ENCODE measurements around the gene KRTAP5-8.

- TF ChIP-seq POLR2AphosphoS5 (IDR thresholded peaks at IDR 0.05; ENCODE audit: low read depth, low read length) (no peak), POLR2A (IDR thresholded peaks at IDR 0.05; ENCODE audit: low read depth, low read length) (no peak)
These were observed 17.2 kb downstream of the KRTAP5-8 start for GRCh38 chr11:71554996-71555395.
